Bone marrow (tissue), 2 donors: ENCODE measurements around the gene EHD4.

ENCODE experiments used
- DNase-seq, 2 donors: peaks; one replicate each; lab custom pipeline; 2025; lab: John Stamatoyannopoulos, UW

The EHD4 gene

GRCh38 chr15:41972253-41973242 lies at the start of gene EHD4:
TSS of gene EHD4 (minus strand) at chr15:41972557. CDS start at chr15:41972494, 63 bp downstream.
- peak; percentile 70 to 78 for DNase-seq

- DNase-seq, result no peak
Measured at GRCh38 chr15:42021593-42021992, 49.2 kb upstream of the EHD4 start.

GRCh38 chr15:42020713-42021273 lies 48.4 kb upstream of the EHD4 start, which contains the start of gene PLA2G4E:
TSS of gene PLA2G4E (minus strand) at chr15:42021042. CDS start at chr15:42021030, 12 bp downstream.
- no peak for DNase-seq

GRCh38 chr15:42018306-42019224 lies 46.2 kb upstream of the EHD4 start:
- DNase-seq, result no peak

GRCh38 chr15:42016971-42017370 lies 44.6 kb upstream of the EHD4 start:
- no peak for DNase-seq

- no peak for DNase-seq
Measured at GRCh38 chr15:42014406-42014805, 42.0 kb upstream of the EHD4 start.

- DNase-seq, result no peak
Measured at GRCh38 chr15:42012928-42013482, 40.6 kb upstream of the EHD4 start.

- no peak for DNase-seq
Measured at GRCh38 chr15:42012241-42012640, 39.9 kb upstream of the EHD4 start.

GRCh38 chr15:42011074-42011473 lies 38.7 kb upstream of the EHD4 start:
- no peak for DNase-seq

- DNase-seq, result no peak
Measured at GRCh38 chr15:42010434-42010833, 38.1 kb upstream of the EHD4 start.

GRCh38 chr15:42009474-42009873 lies 37.1 kb upstream of the EHD4 start:
- no peak for DNase-seq

GRCh38 chr15:42009022-42009421 lies 36.7 kb upstream of the EHD4 start:
- no peak for DNase-seq

- no peak for DNase-seq
Measured at GRCh38 chr15:42007386-42007785, 35.0 kb upstream of the EHD4 start.

- no peak for DNase-seq
Measured at GRCh38 chr15:42002333-42002732, 30.0 kb upstream of the EHD4 start.

- DNase-seq, result no peak
Measured at GRCh38 chr15:42001236-42001635, 28.9 kb upstream of the EHD4 start.

- DNase-seq, result no peak
Measured at GRCh38 chr15:41999290-42000285, 27.2 kb upstream of the EHD4 start.

GRCh38 chr15:41997845-41998244 lies 25.5 kb upstream of the EHD4 start:
- no peak for DNase-seq

- DNase-seq, result no peak
Measured at GRCh38 chr15:41996921-41997592, 24.7 kb upstream of the EHD4 start.

GRCh38 chr15:41996376-41996775 lies 24.0 kb upstream of the EHD4 start:
- no peak for DNase-seq

GRCh38 chr15:41995476-41995855 lies 23.1 kb upstream of the EHD4 start:
- no peak for DNase-seq
